SK-N-SH (cell line): ENCODE data around the gene LEPR. TPM values are rescaled to one million over a fixed set of nuclear protein-coding genes. Genes with fewer than 3 reads are reported as not detected.

Experiments
- CTCF ChIA-PET: fragments of 300-600, 350-600 bp; formaldehyde crosslinking; extraction: SDS; loops from one replicate; lab custom pipeline; 2021; lab: Yijun Ruan, JAX
- POLR2A ChIA-PET: fragments of 350-600 bp; sonication (Branson Sonifier 250); formaldehyde crosslinking; extraction: SDS; loops from one replicate; lab custom pipeline; 2020; ENCODE audit warnings: antibody characterized with exemption, inconsistent platforms; lab: Yijun Ruan, JAX
- DNase-seq: peaks from one replicate; pipeline ENCODE4 v3.0.0; 2012
- H2AFZ ChIP-seq: fragments of 200-600 bp; sonication (generic); 2 replicates; pipeline ENCODE4 v1.8.1; 2016; ENCODE audit warnings: antibody characterized with exemption, mild to moderate bottlenecking, low read depth
- H3F3A ChIP-seq: fragments of 200-600 bp; sonication (generic); replicated peaks from 2 replicates; pipeline ENCODE3; 2016; ENCODE audit warnings: antibody characterized with exemption, mild to moderate bottlenecking; ENCODE audit not compliant: insufficient read depth
- H3K27ac ChIP-seq, 2 experiments: fragments of 200-500 bp in 1 of 2; fragments of 200-600 bp in 1 of 2; sonication (Bioruptor generic) in 1 of 2; sonication (generic), shearing (Covaris generic) in 1 of 2; 2 replicates each; pipeline versions ENCODE4 v1.5.1 to v1.6.1; 2014 to 2016; ENCODE audit warnings: low read depth in 2 of 2, inconsistent platforms in 1 of 2, low read length in 1 of 2, mild to moderate bottlenecking in 1 of 2, mixed read lengths in 1 of 2
- H3K27me3 ChIP-seq: fragments of 200-600 bp; sonication (generic), shearing (Covaris generic); 2 replicates; pipeline ENCODE4 v1.6.1; 2016; ENCODE audit warnings: mixed run types; ENCODE audit not compliant: insufficient read depth
- H3K36me3 ChIP-seq, 2 experiments: fragments of 200-500 bp in 1 of 2; fragments of 200-600 bp in 1 of 2; sonication (Bioruptor generic) in 1 of 2; sonication (generic) in 1 of 2; replicated peaks in 1 of 2; 2 replicates each; pipeline versions ENCODE3 to v1.5.1; 2014 to 2016; ENCODE audit warnings: low read length in 1 of 2, mild to moderate bottlenecking in 1 of 2; ENCODE audit not compliant: insufficient read depth in 2 of 2, control insufficient read depth in 1 of 2
- H3K4me1 ChIP-seq, 2 experiments: fragments of 200-500 bp in 1 of 2; fragments of 200-600 bp in 1 of 2; sonication (Bioruptor generic) in 1 of 2; sonication (generic), shearing (Covaris generic) in 1 of 2; 2 replicates each; pipeline versions ENCODE4 v1.5.1 to v1.6.1; 2014 to 2016; ENCODE audit warnings: low read depth in 1 of 2, low read length in 1 of 2, mixed run types in 1 of 2; ENCODE audit not compliant: insufficient read depth in 2 of 2, control insufficient read depth in 1 of 2
- H3K4me2 ChIP-seq: fragments of 200-600 bp; sonication (generic), shearing (Covaris generic); 2 replicates; pipeline ENCODE4 v1.6.1; 2017; ENCODE audit warnings: mixed run types
- H3K4me3 ChIP-seq, 2 experiments: fragments of 200-500 bp in 1 of 2; fragments of 200-600 bp in 1 of 2; sonication (Bioruptor generic) in 1 of 2; sonication (generic), shearing (Covaris generic) in 1 of 2; 2 replicates each; pipeline versions ENCODE4 v1.5.1 to v1.8.1; 2014 to 2016; ENCODE audit warnings: low read depth in 2 of 2, inconsistent platforms in 1 of 2, low read length in 1 of 2, mild to moderate bottlenecking in 1 of 2, mixed read lengths in 1 of 2, moderate library complexity in 1 of 2
- H3K79me2 ChIP-seq: fragments of 200-600 bp; sonication (generic); 2 replicates; pipeline ENCODE4 v1.8.1; 2017; ENCODE audit warnings: mild to moderate bottlenecking; ENCODE audit not compliant: insufficient read depth
- H3K9ac ChIP-seq: fragments of 200-600 bp; sonication (generic); 2 replicates; pipeline ENCODE4 v1.6.1; 2017; ENCODE audit warnings: mixed run types
- H3K9me2 ChIP-seq: fragments of 200-600 bp; sonication (generic); 2 replicates; pipeline ENCODE4 v1.6.1; 2017; ENCODE audit warnings: mixed run types
- H3K9me3 ChIP-seq: fragments of 200-600 bp; sonication (generic); 2 replicates; pipeline ENCODE4 v1.6.1; 2017; ENCODE audit warnings: mixed run types, mild to moderate bottlenecking, moderate library complexity
- H4K20me1 ChIP-seq: fragments of 200-600 bp; sonication (generic); 2 replicates; pipeline ENCODE4 v1.6.1; 2017; ENCODE audit warnings: mild to moderate bottlenecking, mixed run types; ENCODE audit not compliant: insufficient read depth
- CHD2 ChIP-seq: fragments of 150-350 bp; IDR thresholded peaks from 2 replicates; pipeline ENCODE4 v1.6.1; 2018; ENCODE audit warnings: low read length; ENCODE audit not compliant: partially characterized antibody
- CTCF ChIP-seq: fragments of 200-600 bp; sonication (generic); IDR thresholded peaks from 2 replicates; pipeline ENCODE4 v1.6.1; 2017; ENCODE audit warnings: antibody characterized with exemption, mild to moderate bottlenecking, moderate library complexity
- ELF1 ChIP-seq: IDR thresholded peaks from 2 replicates; pipeline ENCODE4 v1.4.0; 2012
- EP300 ChIP-seq, 2 experiments: IDR thresholded peaks; 2 replicates each; pipeline versions ENCODE4 v1.4.0 to v1.6.1; 2012; ENCODE audit warnings: borderline replicate concordance in 1 of 2, low read depth in 1 of 2, low read length in 1 of 2
- FOXJ3 ChIP-seq: sonication (generic); formaldehyde crosslinking; IDR thresholded peaks from 2 replicates; pipeline ENCODE4 v1.5.1; 2020; ENCODE audit warnings: mild to moderate bottlenecking, missing genetic modification reagents
- GABPA ChIP-seq: IDR thresholded peaks from 2 replicates; pipeline ENCODE4 v1.4.0; 2012; ENCODE audit warnings: low read depth, mild to moderate bottlenecking
- GATA2 ChIP-seq: sonication (generic); formaldehyde crosslinking; IDR thresholded peaks from 2 replicates; pipeline ENCODE4 v1.5.0; 2020; ENCODE audit warnings: mild to moderate bottlenecking, missing genetic modification reagents
- JUND ChIP-seq: IDR thresholded peaks from 2 replicates; pipeline ENCODE4 v1.4.0; 2012
- MEF2A ChIP-seq: IDR thresholded peaks from 2 replicates; pipeline ENCODE4 v1.4.0; 2012; ENCODE audit warnings: low read depth, borderline replicate concordance
- MXI1 ChIP-seq: IDR thresholded peaks from 2 replicates; pipeline ENCODE4 v1.6.1; 2012; ENCODE audit warnings: mild to moderate bottlenecking, low read depth, low read length, improper control_type of control experiment
- NFIC ChIP-seq: IDR thresholded peaks from 2 replicates; pipeline ENCODE4 v1.4.0; 2012; ENCODE audit warnings: borderline replicate concordance
- PBX3 ChIP-seq: IDR thresholded peaks from 2 replicates; pipeline ENCODE4; 2012
- RAD21 ChIP-seq: IDR thresholded peaks from 2 replicates; pipeline ENCODE4 v1.6.1; 2012; ENCODE audit warnings: mild to moderate bottlenecking, low read length
- RFX5 ChIP-seq: IDR thresholded peaks from 2 replicates; pipeline ENCODE4 v1.6.1; 2012; ENCODE audit warnings: mild to moderate bottlenecking, improper control_type of control experiment, low read length
- RXRA ChIP-seq: IDR thresholded peaks from 2 replicates; pipeline ENCODE4 v1.4.0; 2012; ENCODE audit warnings: low read depth, mild to moderate bottlenecking, borderline replicate concordance
- TCF12 ChIP-seq: IDR thresholded peaks from 2 replicates; pipeline ENCODE4 v1.4.0; 2012
- TEAD4 ChIP-seq: IDR thresholded peaks from 2 replicates; pipeline ENCODE4 v1.4.0; 2012; ENCODE audit warnings: mild to moderate bottlenecking, borderline replicate concordance; ENCODE audit not compliant: insufficient read depth
- USF1 ChIP-seq: IDR thresholded peaks from 2 replicates; pipeline ENCODE4 v1.4.0; 2012; ENCODE audit warnings: low read depth, borderline replicate concordance
- YY1 ChIP-seq: IDR thresholded peaks from 2 replicates; pipeline ENCODE4 v1.4.0; 2012; ENCODE audit warnings: low read depth, mild to moderate bottlenecking
- ZBTB33 ChIP-seq: IDR thresholded peaks from 2 replicates; pipeline ENCODE4 v1.4.0; 2012; ENCODE audit warnings: low read depth, borderline replicate concordance
- WGBS: methylation state at CpG from one replicate; pipeline ENCODE4 v1.1.6; 2017; ENCODE audit warnings: low lambda C conversion rate; 5-methylcytosine and 5-hydroxymethylcytosine counted together
- polyA plus RNA-seq, 3 experiments: library from polyadenylated mRNA; depleted of rRNA; stranded (reverse); fragments of >200 nt; gene quantifications; 2 replicates each; pipeline ENCODE4 v1.2.3, GENCODE V29; 2012

Gene LEPR
- polyA plus RNA-seq, 1 of the 3 experiments (the other 2 are of a cell fraction) = 2.3 TPM

GRCh38 chr1:65409314-65409713 is 11.2 kb upstream of the LEPR start:
- TF ChIP-seq TEAD4 = no peak
- Histone ChIP-seq H4K20me1 (no peaks in the 10 kb centered on the region), H3K27ac (no peak overlapping the region), H3K79me2 (no peaks in the 10 kb centered on the region), H3F3A (no peaks in the 10 kb centered on the region), H3K9me3 (no peaks in the 10 kb centered on the region), H3K9me2 (no peaks in the 10 kb centered on the region), H3K36me3 (peaks cover 0 to 22% of the 10 kb centered on the region in 2 experiments), H3K9ac (no peak overlapping the region), H3K4me2 (no peak overlapping the region), H3K4me3 (no peak overlapping the region), H3K4me1 (no peaks in the 10 kb centered on the region), H2AFZ (no peak overlapping the region), H3K27me3 (no peaks in the 10 kb centered on the region)
- ChIA-PET CTCF (interaction anchor here (1.1 to 1.7 kb wide), 3 partner anchors 8 to 278 kb away, joined by 3 to 4 read pairs (median 3); no protein-coding TSS in a partner anchor), POLR2A (no interaction called here)
- no peak for DNase-seq
- 68% methylated on average over 1 of the region's 1 CpG for WGBS

GRCh38 chr1:65409816-65410326 is 10.6 kb upstream of the LEPR start:
- Histone ChIP-seq H2AFZ (no peak overlapping the region), H3K9me2 (no peaks in the 10 kb centered on the region), H3K4me3 (no peak overlapping the region), H3K79me2 (no peaks in the 10 kb centered on the region), H3K9ac (no peak overlapping the region), H3K27me3 (no peaks in the 10 kb centered on the region), H3K27ac (no peak overlapping the region), H3K9me3 (no peaks in the 10 kb centered on the region), H3K36me3 (peaks cover 0 to 21% of the 10 kb centered on the region in 2 experiments), H3K4me1 (no peaks in the 10 kb centered on the region), H4K20me1 (no peaks in the 10 kb centered on the region), H3K4me2 (no peak overlapping the region), H3F3A (no peaks in the 10 kb centered on the region)
- no peak for DNase-seq
- CTCF ChIA-PET = interaction anchor here (1.1 to 1.7 kb wide), 3 partner anchors 9 to 87 kb away, joined by 3 to 4 read pairs (median 3); no protein-coding TSS in a partner anchor
- WGBS = 93% methylated on average over 4 of the region's 4 CpGs
- POLR2A ChIA-PET = no interaction called here
- TF ChIP-seq PBX3 = no peak
- TF ChIP-seq JUND = no peak
- TF ChIP-seq YY1 = no peak
- TF ChIP-seq FOXJ3 (CRISPR knock-in tag) = no peak
- no peak for TF ChIP-seq ZBTB33
- no peak for TF ChIP-seq TCF12
- TF ChIP-seq MEF2A = no peak
- TF ChIP-seq GABPA = no peak
- no peak for TF ChIP-seq RAD21
- TF ChIP-seq MXI1 = no peak
- TF ChIP-seq RFX5 = no peak
- TF ChIP-seq NFIC = no peak
- no peak for TF ChIP-seq ELF1
- no peak for TF ChIP-seq RXRA
- TF ChIP-seq CTCF = no peak
- no peak for TF ChIP-seq CHD2
- no peak for TF ChIP-seq USF1
- no peak for TF ChIP-seq EP300 (IDR thresholded peaks at IDR 0.05; ENCODE audit: borderline replicate concordance in 1 of 2, low read depth in 1 of 2, low read length in 1 of 2)
- TF ChIP-seq GATA2 = no peak
